Renal pelvis (tissue), 4 donors: Measurements from ENCODE around the gene ARMH3. TPM values are rescaled to one million over a fixed set of nuclear protein-coding genes. Genes with fewer than 3 reads are reported as not detected.
A peak's percentile ranks its signal among the peaks of the same experiment; 100 is the strongest.

Experiments
- DNase-seq: peaks from one replicate; pipeline ENCODE4 v3.0.0-alpha.2; 2013
- polyA plus RNA-seq, 3 donors: library from polyadenylated mRNA; unstranded; fragments of 120-200 nt; gene quantifications; one replicate each; pipeline ENCODE4 v1.2.1, GENCODE V29; 2013; ENCODE audit not compliant: insufficient read length in 3 of 3

Gene ARMH3
- polyA plus RNA-seq, 3 donors: 16.6 to 20.0 (median 19.6) TPM

DNA sequence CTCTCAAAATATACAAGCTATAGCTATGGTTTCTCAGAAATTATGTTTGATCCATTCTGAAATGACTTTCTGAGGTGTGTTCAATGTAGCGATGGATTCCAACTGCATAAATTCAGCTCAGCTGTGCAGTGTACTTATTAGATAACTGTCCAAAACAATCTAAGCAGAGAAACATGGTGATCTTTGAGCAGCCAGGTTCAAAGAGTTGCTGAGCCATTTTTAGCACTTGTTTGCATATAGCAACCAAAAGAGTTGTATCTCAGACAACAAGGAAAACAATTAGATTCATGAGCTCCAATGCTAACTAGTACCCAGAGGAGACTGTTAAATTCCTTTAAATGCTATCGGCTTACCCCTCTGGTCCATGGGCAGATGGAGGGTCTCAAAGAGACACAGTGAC lies 196.4 kb downstream of the ARMH3 start:
- DNase-seq: no peak

- no peak for DNase-seq
Measured at GRCh38 chr10:101858723-101859500, 197.1 kb downstream of the ARMH3 start.

GRCh38 chr10:101857802-101858476 lies 198.0 kb downstream of the ARMH3 start:
- no peak for DNase-seq

DNA sequence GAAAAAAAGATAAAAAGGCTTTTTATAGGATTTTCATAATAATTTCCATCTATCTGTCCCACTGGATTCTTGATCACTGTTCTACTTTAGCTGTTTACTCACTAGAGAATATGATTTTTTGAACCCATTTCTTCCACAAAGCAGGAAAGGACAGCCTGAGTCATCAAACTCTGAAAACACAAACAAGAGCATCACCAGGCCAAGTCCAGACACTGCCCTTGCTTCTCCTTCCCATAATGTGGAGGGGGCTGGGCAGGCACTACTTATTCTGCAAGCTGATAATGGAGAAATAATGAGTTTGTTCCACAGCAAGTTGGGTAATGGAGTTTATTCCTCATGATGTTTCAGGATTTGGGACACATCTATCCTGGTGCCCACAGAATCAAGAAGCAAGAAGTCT lies 199.3 kb downstream of the ARMH3 start:
- no peak for DNase-seq

DNA sequence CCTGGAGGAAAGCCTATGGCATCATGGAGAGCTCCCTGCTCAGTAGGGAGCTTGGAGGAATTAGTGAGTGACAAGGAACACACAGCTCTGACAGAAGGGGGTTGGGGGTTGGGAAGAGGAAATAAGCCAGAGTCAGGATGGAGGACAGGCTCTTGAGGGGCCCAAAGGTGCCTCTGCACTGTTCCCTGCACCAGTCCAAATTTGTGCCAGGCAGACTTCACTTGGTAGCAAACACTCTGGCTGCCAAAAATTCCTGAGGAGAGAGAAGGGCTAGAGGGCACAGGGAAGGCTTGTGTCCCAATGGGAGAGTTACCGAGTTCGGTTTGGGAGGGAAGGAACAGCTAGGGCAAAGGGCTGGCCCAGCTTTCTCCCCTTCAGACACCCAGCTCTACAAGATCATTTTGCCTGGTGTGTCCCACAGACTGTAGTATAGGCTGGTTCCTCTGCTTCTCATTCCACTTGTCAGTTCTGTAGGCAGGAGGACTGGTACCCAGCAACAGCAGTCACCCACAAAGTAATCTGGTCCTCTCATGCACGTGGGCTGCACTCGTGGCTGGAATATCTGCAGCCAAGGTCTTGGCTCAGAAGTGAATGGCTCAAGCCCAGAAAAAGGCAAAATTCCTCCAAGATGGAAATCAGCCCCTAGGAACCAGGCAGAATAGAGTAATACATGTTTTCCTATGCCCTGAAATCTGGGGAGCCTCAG lies 204.4 kb downstream of the ARMH3 start:
- no peak for DNase-seq

- no peak for DNase-seq
Measured at GRCh38 chr10:101850749-101851148, 205.2 kb downstream of the ARMH3 start.

- no peak for DNase-seq
Measured at GRCh38 chr10:101848894-101849351, 207.1 kb downstream of the ARMH3 start.

DNA sequence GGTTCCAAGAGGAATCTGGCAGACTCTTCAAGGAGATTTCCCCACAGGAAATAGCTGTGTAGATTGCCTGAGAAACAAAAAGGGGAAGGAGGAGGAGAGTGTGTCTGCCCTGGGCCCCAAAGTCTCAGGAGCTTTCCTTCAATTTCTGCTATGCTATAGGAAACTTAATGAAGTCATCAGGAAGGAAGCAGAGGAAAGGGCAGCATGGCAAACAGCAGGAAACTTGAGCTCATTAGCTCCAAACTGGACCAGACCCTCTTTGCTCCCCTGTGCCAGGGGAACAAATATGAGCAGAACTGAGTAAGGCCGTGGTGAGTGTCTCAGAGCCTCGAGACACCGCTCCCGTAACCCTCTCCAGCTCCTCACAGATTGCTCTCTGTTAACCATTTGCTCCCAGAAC lies 207.6 kb downstream of the ARMH3 start:
- DNase-seq: no peak

DNA sequence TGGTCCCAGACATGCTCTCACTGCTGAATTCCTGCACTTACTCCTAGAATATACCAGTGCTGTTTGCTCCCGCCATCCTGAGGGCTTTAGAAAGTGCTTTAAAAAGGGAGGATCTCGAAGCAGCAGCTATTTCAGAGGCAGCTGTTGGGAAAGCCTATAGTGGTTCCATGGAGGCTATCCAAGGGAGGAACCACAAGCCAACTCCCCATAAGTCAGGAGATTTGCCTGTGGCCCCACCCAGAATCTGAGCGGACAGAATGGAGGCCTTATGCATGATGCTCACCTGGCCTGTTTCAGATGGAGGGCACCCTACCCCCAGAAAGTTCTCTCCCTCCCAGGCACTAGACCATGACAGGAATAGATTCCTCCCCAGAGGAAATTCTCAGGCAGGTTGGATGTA lies 210.1 kb downstream of the ARMH3 start:
- DNase-seq: no peak

DNA sequence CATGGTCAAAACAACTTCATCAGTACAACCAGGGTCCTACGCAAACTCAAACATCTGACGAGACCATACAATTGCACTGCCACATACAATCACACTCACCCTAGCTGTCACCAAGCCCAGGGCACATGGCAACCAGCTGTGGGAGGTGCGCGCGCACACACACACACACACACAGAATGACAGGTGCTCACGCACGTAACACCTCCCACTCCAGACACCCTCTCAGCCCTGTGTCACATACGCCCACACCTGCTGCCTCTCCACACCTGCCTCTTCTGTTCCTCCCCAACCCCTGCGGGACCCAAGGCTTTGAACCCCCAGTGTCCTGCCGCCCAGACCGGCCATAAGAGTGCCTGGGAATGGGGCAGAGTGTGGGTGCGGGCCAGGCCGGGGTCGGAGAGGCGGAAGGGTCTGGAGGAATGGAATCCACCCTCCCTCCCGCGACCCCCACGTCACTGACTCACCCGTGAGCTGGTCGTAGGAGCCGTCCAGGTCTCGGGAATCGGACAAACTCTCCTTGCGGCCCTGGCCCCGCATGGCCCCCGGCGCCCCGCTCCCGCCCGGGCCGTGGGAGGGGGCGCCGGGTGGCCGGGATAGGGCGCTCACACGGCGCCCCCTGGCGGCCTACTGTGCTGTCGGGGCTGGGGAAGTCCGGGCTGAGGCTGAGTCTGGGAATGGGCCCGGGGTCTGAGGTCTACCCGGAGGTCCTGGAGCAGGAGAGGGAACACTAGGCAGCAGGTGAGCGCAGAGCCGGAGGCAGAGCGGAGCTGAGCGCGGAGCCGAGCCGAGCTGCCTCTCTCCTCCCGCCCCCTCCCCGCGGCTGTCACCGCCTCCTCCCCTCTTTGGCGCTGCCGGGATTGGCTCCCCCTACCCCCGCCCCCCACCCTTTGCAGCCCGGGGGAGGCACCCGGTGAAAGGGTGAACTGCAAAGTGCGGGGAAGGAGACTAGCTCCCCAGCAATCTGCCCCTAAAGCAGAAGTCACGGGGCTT lies 212.6 kb downstream of the ARMH3 start, which contains the start of gene KCNIP2:
Gene KCNIP2, minus strand, starts transcription at position 769 of the 990 bp plus-strand sequence. Its CDS starts 232 bp downstream, at position 537.
- no peak for DNase-seq

GRCh38 chr10:101841826-101842225 lies 214.1 kb downstream of the ARMH3 start:
- no peak for DNase-seq

DNA sequence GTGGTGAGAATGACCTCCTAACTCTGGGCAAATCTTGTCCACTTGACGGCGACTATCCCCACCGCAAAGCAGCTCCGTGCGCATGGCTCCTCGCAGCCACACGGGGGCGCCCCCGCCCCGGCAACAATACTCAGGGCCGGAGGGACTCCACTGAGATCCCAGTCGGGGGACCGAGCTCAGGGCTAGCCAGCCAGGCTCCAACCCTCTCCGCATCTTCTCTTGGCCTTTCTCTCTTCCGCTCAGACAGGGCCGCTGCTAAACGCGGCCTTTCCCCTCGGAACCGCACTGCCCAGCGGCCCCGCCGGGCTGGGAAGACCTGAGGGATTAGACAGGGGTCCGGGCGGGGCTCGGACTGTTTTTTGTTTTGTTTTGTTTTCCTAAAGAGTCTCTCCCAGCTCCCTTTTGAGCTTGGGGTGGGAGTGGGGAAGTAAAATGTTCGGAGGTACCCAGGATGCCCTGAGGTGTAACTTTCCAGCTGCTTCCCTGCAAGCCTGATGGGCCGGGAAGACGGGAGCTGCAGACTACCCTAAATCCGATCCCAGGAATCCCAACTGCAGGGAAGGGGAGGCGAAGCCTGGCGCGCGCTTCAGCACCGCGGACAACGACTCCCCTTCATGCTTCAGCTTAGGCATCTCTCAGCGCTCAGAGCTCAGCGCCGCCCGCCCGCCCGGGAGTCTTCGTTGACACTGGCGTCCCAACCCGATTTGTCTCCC lies 215.1 kb downstream of the ARMH3 start:
- peak; percentile 87 for DNase-seq

GRCh38 chr10:101840102-101840684 lies 215.8 kb downstream of the ARMH3 start:
- no peak for DNase-seq

- no peak for DNase-seq
Measured at GRCh38 chr10:101839416-101840063, 216.4 kb downstream of the ARMH3 start.

- no peak for DNase-seq
Measured at GRCh38 chr10:101839002-101839401, 217.0 kb downstream of the ARMH3 start.

- DNase-seq: no peak
Measured at GRCh38 chr10:101838416-101838970, 217.5 kb downstream of the ARMH3 start.

- no peak for DNase-seq
Measured at GRCh38 chr10:101837748-101838147, 218.2 kb downstream of the ARMH3 start.

GRCh38 chr10:101835362-101835761 lies 220.6 kb downstream of the ARMH3 start:
- no peak for DNase-seq

GRCh38 chr10:101834341-101834740 lies 221.6 kb downstream of the ARMH3 start:
- DNase-seq: no peak
